Skeletal muscle satellite cell (primary cell): Measurements from ENCODE around the gene UBR1.

Experiments used
- H3K27me3 ChIP-seq: 2 replicates; pipeline ENCODE4 v1.7.0; 2013; ENCODE audit warnings: low read length; ENCODE audit not compliant: control insufficient read depth, insufficient read depth
- H3K36me3 ChIP-seq: 2 replicates; pipeline ENCODE4 v1.7.0; 2013; ENCODE audit warnings: mild to moderate bottlenecking, control low read depth, low read length; ENCODE audit not compliant: insufficient read depth
- H3K4me1 ChIP-seq: 2 replicates; pipeline ENCODE4 v1.7.0; 2013; ENCODE audit warnings: low read length; ENCODE audit not compliant: control insufficient read depth, insufficient read depth
- H3K4me2 ChIP-seq: 2 replicates; pipeline ENCODE4 v1.7.0; 2013; ENCODE audit warnings: mild to moderate bottlenecking, low read length
- H3K4me3 ChIP-seq: 2 replicates; pipeline ENCODE4 v1.7.0; 2013; ENCODE audit warnings: low read length
- H3K9ac ChIP-seq: 2 replicates; pipeline ENCODE4 v1.7.0; 2013; ENCODE audit warnings: mild to moderate bottlenecking, low read depth, low read length, moderate library complexity
- H3K9me3 ChIP-seq: replicated peaks from 2 replicates; pipeline ENCODE4 v1.7.0; 2013; ENCODE audit warnings: mild to moderate bottlenecking, control low read depth, low read length

The UBR1 gene

GRCh38 chr15:43091859-43092258 is 14.0 kb downstream of the UBR1 start:
- Histone ChIP-seq H3K4me2 (no peak overlapping the region), H3K4me3 (no peak overlapping the region), H3K36me3 (no peaks in the 10 kb centered on the region), H3K4me1 (peaks cover 12% of the 10 kb centered on the region), H3K27me3 (no peaks in the 10 kb centered on the region), H3K9ac (no peak overlapping the region), H3K9me3 (no peaks in the 10 kb centered on the region)

GRCh38 chr15:43086551-43086950 is 19.3 kb downstream of the UBR1 start:
- Histone ChIP-seq H3K36me3 (peaks cover 15% of the 10 kb centered on the region), H3K27me3 (no peaks in the 10 kb centered on the region), H3K9ac (no peak overlapping the region), H3K9me3 (no peaks in the 10 kb centered on the region), H3K4me2 (no peak overlapping the region), H3K4me3 (no peak overlapping the region), H3K4me1 (peaks cover 18% of the 10 kb centered on the region)

- no peak overlapping the region for H3K9ac ChIP-seq
- H3K27me3 ChIP-seq, result no peaks in the 10 kb centered on the region
- H3K9me3 ChIP-seq, result no peaks in the 10 kb centered on the region
- H3K4me2 ChIP-seq, result no peak overlapping the region
- H3K36me3 ChIP-seq, result peaks cover 17% of the 10 kb centered on the region
- no peak overlapping the region for H3K4me3 ChIP-seq
- H3K4me1 ChIP-seq, result peaks cover 18% of the 10 kb centered on the region
Observed at GRCh38 chr15:43085921-43086320, 19.9 kb downstream of the UBR1 start.

- Histone ChIP-seq H3K36me3 (peaks cover 28% of the 10 kb centered on the region), H3K9me3 (no peaks in the 10 kb centered on the region)
Observed at GRCh38 chr15:43082509-43082908, 23.3 kb downstream of the UBR1 start.

GRCh38 chr15:43081283-43081682 is 24.6 kb downstream of the UBR1 start:
- H3K36me3 ChIP-seq, result peaks cover 28% of the 10 kb centered on the region
- H3K4me2 ChIP-seq, result no peak overlapping the region
- no peak overlapping the region for H3K4me3 ChIP-seq
- H3K27me3 ChIP-seq, result no peaks in the 10 kb centered on the region
- no peak overlapping the region for H3K9ac ChIP-seq
- no peaks in the 10 kb centered on the region for H3K9me3 ChIP-seq
- H3K4me1 ChIP-seq, result peaks cover 11% of the 10 kb centered on the region

More at GRCh38 chr15:43082509-43082908, 23.3 kb downstream of the UBR1 start:
- Histone ChIP-seq H3K4me1 (peaks cover 18% of the 10 kb centered on the region), H3K4me2 (no peak overlapping the region), H3K9ac (no peak overlapping the region), H3K27me3 (no peaks in the 10 kb centered on the region), H3K4me3 (no peak overlapping the region)

- Histone ChIP-seq H3K9ac (no peak overlapping the region), H3K9me3 (no peaks in the 10 kb centered on the region), H3K4me2 (no peak overlapping the region), H3K36me3 (peaks cover 75% of the 10 kb centered on the region), H3K4me3 (no peak overlapping the region), H3K27me3 (no peaks in the 10 kb centered on the region), H3K4me1 (no peaks in the 10 kb centered on the region)
Observed at GRCh38 chr15:43071451-43071850, 34.4 kb downstream of the UBR1 start.

GRCh38 chr15:43070893-43071292 is 34.9 kb downstream of the UBR1 start:
- no peak overlapping the region for H3K4me2 ChIP-seq

GRCh38 chr15:43070249-43070648 is 35.6 kb downstream of the UBR1 start:
- Histone ChIP-seq H3K36me3 (peaks cover 80% of the 10 kb centered on the region), H3K4me1 (no peaks in the 10 kb centered on the region), H3K4me2 (no peak overlapping the region), H3K9me3 (no peaks in the 10 kb centered on the region), H3K4me3 (no peak overlapping the region), H3K9ac (no peak overlapping the region), H3K27me3 (no peaks in the 10 kb centered on the region)

More at GRCh38 chr15:43070893-43071292, 34.9 kb downstream of the UBR1 start:
- H3K4me3 ChIP-seq, result no peak overlapping the region
- H3K36me3 ChIP-seq, result peaks cover 78% of the 10 kb centered on the region
- H3K9ac ChIP-seq, result no peak overlapping the region
- H3K27me3 ChIP-seq, result no peaks in the 10 kb centered on the region
- no peaks in the 10 kb centered on the region for H3K4me1 ChIP-seq
- no peaks in the 10 kb centered on the region for H3K9me3 ChIP-seq

- H3K9ac ChIP-seq, result no peak overlapping the region
- no peaks in the 10 kb centered on the region for H3K9me3 ChIP-seq
- no peaks in the 10 kb centered on the region for H3K4me1 ChIP-seq
- H3K4me2 ChIP-seq, result no peak overlapping the region
- no peak overlapping the region for H3K4me3 ChIP-seq
- H3K27me3 ChIP-seq, result no peaks in the 10 kb centered on the region
- H3K36me3 ChIP-seq, result peaks cover 66% of the 10 kb centered on the region
Observed at GRCh38 chr15:43067717-43068461, 37.9 kb downstream of the UBR1 start.

GRCh38 chr15:43056696-43057095 is 49.1 kb downstream of the UBR1 start:
- Histone ChIP-seq H3K9ac (no peak overlapping the region), H3K4me3 (no peak overlapping the region), H3K4me2 (no peak overlapping the region), H3K9me3 (no peaks in the 10 kb centered on the region), H3K36me3 (peaks cover 71% of the 10 kb centered on the region), H3K4me1 (no peaks in the 10 kb centered on the region), H3K27me3 (no peaks in the 10 kb centered on the region)

- no peak overlapping the region for H3K4me3 ChIP-seq
- H3K4me1 ChIP-seq, result no peaks in the 10 kb centered on the region
- H3K9ac ChIP-seq, result no peak overlapping the region
- peaks cover 50% of the 10 kb centered on the region for H3K36me3 ChIP-seq
- H3K27me3 ChIP-seq, result no peaks in the 10 kb centered on the region
- no peaks in the 10 kb centered on the region for H3K9me3 ChIP-seq
- H3K4me2 ChIP-seq, result no peak overlapping the region
Observed at GRCh38 chr15:43052860-43053259, 53.0 kb downstream of the UBR1 start.

GRCh38 chr15:43048935-43049334 is 56.9 kb downstream of the UBR1 start:
- Histone ChIP-seq H3K9ac (no peak overlapping the region), H3K9me3 (no peaks in the 10 kb centered on the region), H3K36me3 (peaks cover 44% of the 10 kb centered on the region), H3K4me1 (no peaks in the 10 kb centered on the region), H3K4me2 (no peak overlapping the region), H3K27me3 (no peaks in the 10 kb centered on the region), H3K4me3 (no peak overlapping the region)
